Pons (tissue), 1 donor: ENCODE results near the gene SLC35B2.

Source experiments
- DNase-seq: peaks from one replicate; pipeline ENCODE4 v3.0.0-alpha.2; 2016; ENCODE audit warnings: low spot score

SLC35B2 gene

GRCh38 chr6:44257025-44257752 is at the start of gene SLC35B2:
SLC35B2 (minus strand) TSS chr6:44257528; CDS start chr6:44257410, 118 bp downstream.
- DNase-seq, result peak; percentile 92

- no peak for DNase-seq
These were observed 49.4 kb upstream of the SLC35B2 start for GRCh38 chr6:44306710-44307109.

- DNase-seq, result no peak
These were observed 47.9 kb upstream of the SLC35B2 start for GRCh38 chr6:44305200-44305725.

- DNase-seq, result no peak
These were observed 47.2 kb upstream of the SLC35B2 start for GRCh38 chr6:44304282-44305199.

- DNase-seq, result no peak
These were observed 46.5 kb upstream of the SLC35B2 start for GRCh38 chr6:44303842-44304241.

- no peak for DNase-seq
These were observed 45.5 kb upstream of the SLC35B2 start for GRCh38 chr6:44302856-44303255.

GRCh38 chr6:44301782-44302564 is 44.6 kb upstream of the SLC35B2 start:
- DNase-seq, result no peak

GRCh38 chr6:44301106-44301505 is 43.8 kb upstream of the SLC35B2 start:
- no peak for DNase-seq

GRCh38 chr6:44300292-44300823 is 43.0 kb upstream of the SLC35B2 start:
- DNase-seq, result no peak

- DNase-seq, result no peak
These were observed 41.5 kb upstream of the SLC35B2 start for GRCh38 chr6:44298864-44299263.

- DNase-seq, result no peak
These were observed 40.9 kb upstream of the SLC35B2 start for GRCh38 chr6:44298055-44298803.

- DNase-seq, result no peak
These were observed 40.0 kb upstream of the SLC35B2 start for GRCh38 chr6:44297063-44298038.

GRCh38 chr6:44294832-44295791 is 37.8 kb upstream of the SLC35B2 start:
- no peak for DNase-seq

- no peak for DNase-seq
These were observed 35.5 kb upstream of the SLC35B2 start for GRCh38 chr6:44292661-44293365.

- DNase-seq, result no peak
These were observed 34.5 kb upstream of the SLC35B2 start for GRCh38 chr6:44291841-44292240.

- no peak for DNase-seq
These were observed 32.5 kb upstream of the SLC35B2 start for GRCh38 chr6:44289726-44290260.

GRCh38 chr6:44286747-44287146 is 29.4 kb upstream of the SLC35B2 start:
- DNase-seq, result no peak

- DNase-seq, result no peak
These were observed 28.9 kb upstream of the SLC35B2 start for GRCh38 chr6:44286285-44286565.
